Measurements from ENCODE around the gene CERS2. TPM values are rescaled to one million over a fixed set of nuclear protein-coding genes. Genes with fewer than 3 reads are reported as not detected.

CERS2 gene
- total and polyA plus RNA-seq, 2 of the 13 experiments (the other 11 are each of a cell fraction or from before 2014, with no cell fraction given) = 269 to 298 TPM

DNA sequence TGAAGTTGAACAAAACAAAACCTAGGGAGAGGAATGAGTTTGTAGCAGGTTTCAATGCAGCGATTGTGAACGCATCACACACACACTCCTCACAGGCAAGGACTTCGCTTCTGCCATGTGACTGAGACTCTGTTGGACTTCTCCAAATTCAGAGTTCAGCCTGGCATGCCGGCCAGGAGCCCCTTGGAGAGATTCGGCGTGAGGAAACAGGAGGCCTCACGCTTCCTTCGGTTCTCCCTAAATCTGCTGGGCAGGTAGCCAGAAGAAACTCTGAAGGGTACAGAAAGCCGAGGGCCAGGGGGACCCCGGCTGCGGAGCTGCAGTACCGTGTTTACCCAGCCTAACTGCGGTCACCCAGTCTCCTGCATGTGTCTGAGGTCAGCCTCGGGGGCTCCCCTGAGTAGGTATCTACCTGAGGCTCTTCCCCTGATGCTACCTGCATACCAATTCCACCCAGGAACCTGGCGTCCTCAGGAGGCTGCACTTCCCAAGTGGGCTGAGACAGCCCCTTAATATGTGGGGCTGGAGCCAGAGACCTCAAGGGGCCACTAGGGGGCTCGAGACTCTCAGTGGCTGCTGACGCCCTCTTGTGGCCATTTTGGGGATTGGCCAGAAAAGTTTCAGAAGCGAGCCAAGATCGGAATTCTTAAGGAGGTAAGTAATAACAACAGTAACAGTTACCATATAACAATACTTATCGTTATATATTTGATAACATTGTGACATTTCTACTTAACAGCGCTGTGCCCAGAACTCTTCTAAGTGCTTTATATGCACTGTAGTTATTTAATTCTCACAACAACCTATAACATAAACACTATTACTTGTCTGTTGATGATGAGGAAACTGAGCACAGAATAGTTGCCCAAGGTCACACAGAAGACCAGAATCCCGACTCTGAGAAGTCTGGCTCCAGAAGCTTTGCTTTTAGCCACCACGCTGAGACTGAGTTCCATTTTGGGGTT, 4.7 kb upstream of the CERS2 start (continued):
- TF ChIP-seq PAXIP1 (CRISPR knock-in tag; conservative IDR thresholded peaks at IDR 0.05) = 0 out of 2 replicates have a peak, but pooled peaks have one; percentile 37
- no peak for TF ChIP-seq ZNF790 (CRISPR knock-in tag; IDR thresholded peaks at IDR 0.05; ENCODE audit: borderline replicate concordance)
- no peak for TF ChIP-seq ZZZ3 (CRISPR knock-in tag; IDR thresholded peaks at IDR 0.05; ENCODE audit: borderline replicate concordance)
- TF ChIP-seq FOXP1 (IDR thresholded peaks at IDR 0.05) = no peak
- no peak for TF ChIP-seq FOXP1 (CRISPR knock-in tag; IDR thresholded peaks at IDR 0.05)
- no peak for TF ChIP-seq ZNF549 (CRISPR knock-in tag; IDR thresholded peaks at IDR 0.05)
- peak; percentile 97 for TF ChIP-seq XRCC5 (optimal IDR thresholded peaks at IDR 0.05; ENCODE audit: low read length)
- no peak for TF ChIP-seq CHD4 (IDR thresholded peaks at IDR 0.05; ENCODE audit: borderline replicate concordance, low read length)
- no peak for TF ChIP-seq THAP8 (CRISPR knock-in tag; IDR thresholded peaks at IDR 0.05; ENCODE audit: borderline replicate concordance)
- no peak for TF ChIP-seq RFX3 (CRISPR knock-in tag; IDR thresholded peaks at IDR 0.05)
- TF ChIP-seq PAF1 (CRISPR knock-in tag; IDR thresholded peaks at IDR 0.05) = no peak
- TF ChIP-seq POLR2A (IDR thresholded peaks at IDR 0.05; ENCODE audit: insufficient read depth in 1 of 2, low read depth in 2 of 2, low read length in 2 of 2) = 0 out of 4 replicates have a peak, but pooled peaks of 1 of the 2 experiments have one; percentile 26
- TF ChIP-seq, protein P1, sequence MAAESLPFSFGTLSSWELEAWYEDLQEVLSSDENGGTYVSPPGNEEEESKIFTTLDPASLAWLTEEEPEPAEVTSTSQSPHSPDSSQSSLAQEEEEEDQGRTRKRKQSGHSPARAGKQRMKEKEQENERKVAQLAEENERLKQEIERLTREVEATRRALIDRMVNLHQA (CRISPR knock-in tag; IDR thresholded peaks at IDR 0.05) = no peak
- TF ChIP-seq, protein P2, sequence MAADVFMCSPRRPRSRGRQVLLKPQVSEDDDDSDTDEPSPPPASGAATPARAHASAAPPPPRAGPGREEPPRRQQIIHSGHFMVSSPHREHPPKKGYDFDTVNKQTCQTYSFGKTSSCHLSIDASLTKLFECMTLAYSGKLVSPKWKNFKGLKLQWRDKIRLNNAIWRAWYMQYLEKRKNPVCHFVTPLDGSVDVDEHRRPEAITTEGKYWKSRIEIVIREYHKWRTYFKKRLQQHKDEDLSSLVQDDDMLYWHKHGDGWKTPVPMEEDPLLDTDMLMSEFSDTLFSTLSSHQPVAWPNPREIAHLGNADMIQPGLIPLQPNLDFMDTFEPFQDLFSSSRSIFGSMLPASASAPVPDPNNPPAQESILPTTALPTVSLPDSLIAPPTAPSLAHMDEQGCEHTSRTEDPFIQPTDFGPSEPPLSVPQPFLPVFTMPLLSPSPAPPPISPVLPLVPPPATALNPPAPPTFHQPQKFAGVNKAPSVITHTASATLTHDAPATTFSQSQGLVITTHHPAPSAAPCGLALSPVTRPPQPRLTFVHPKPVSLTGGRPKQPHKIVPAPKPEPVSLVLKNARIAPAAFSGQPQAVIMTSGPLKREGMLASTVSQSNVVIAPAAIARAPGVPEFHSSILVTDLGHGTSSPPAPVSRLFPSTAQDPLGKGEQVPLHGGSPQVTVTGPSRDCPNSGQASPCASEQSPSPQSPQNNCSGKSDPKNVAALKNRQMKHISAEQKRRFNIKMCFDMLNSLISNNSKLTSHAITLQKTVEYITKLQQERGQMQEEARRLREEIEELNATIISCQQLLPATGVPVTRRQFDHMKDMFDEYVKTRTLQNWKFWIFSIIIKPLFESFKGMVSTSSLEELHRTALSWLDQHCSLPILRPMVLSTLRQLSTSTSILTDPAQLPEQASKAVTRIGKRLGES (CRISPR knock-in tag; IDR thresholded peaks at IDR 0.05; ENCODE audit: borderline replicate concordance) = no peak
- TF ChIP-seq ZNF766 (CRISPR knock-in tag; IDR thresholded peaks at IDR 0.05; ENCODE audit: borderline replicate concordance) = no peak
- TF ChIP-seq ZC3H13 (CRISPR knock-in tag; IDR thresholded peaks at IDR 0.05) = no peak
- TF ChIP-seq, protein P3, sequence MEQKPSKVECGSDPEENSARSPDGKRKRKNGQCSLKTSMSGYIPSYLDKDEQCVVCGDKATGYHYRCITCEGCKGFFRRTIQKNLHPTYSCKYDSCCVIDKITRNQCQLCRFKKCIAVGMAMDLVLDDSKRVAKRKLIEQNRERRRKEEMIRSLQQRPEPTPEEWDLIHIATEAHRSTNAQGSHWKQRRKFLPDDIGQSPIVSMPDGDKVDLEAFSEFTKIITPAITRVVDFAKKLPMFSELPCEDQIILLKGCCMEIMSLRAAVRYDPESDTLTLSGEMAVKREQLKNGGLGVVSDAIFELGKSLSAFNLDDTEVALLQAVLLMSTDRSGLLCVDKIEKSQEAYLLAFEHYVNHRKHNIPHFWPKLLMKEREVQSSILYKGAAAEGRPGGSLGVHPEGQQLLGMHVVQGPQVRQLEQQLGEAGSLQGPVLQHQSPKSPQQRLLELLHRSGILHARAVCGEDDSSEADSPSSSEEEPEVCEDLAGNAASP (CRISPR knock-in tag; IDR thresholded peaks at IDR 0.05; ENCODE audit: borderline replicate concordance) = 0 out of 2 replicates have a peak, but pooled peaks have one; percentile 24
- TF ChIP-seq ZNF207 (IDR thresholded peaks at IDR 0.05; ENCODE audit: borderline replicate concordance) = no peak
- no peak for TF ChIP-seq ZNF891 (CRISPR knock-in tag; IDR thresholded peaks at IDR 0.05)
- peak; percentile 27; the same call in 1 of the 3 replicates for TF ChIP-seq MXI1 (IDR thresholded peaks at IDR 0.05; ENCODE audit: borderline replicate concordance, low read depth, low read length)
- no peak for TF ChIP-seq SMAD1 (CRISPR knock-in tag; IDR thresholded peaks at IDR 0.05; ENCODE audit: borderline replicate concordance, low read depth)
